WTC11 (cell line): ENCODE data around the gene IL23A.

ENCODE experiments used
- CBFB ChIP-seq: sonication (generic); formaldehyde crosslinking; IDR thresholded peaks from 2 replicates; pipeline ENCODE4 v1.8.1; 2022; ENCODE audit warnings: mild to moderate bottlenecking, low read depth, missing genetic modification reagents
- ESRRA ChIP-seq: sonication (generic); formaldehyde crosslinking; IDR thresholded peaks from 2 replicates; pipeline ENCODE4 v1.8.1; 2022; ENCODE audit warnings: mild to moderate bottlenecking, missing genetic modification reagents, borderline replicate concordance
- ETV6 ChIP-seq: sonication (generic); formaldehyde crosslinking; IDR thresholded peaks from 2 replicates; pipeline ENCODE4 v1.8.1; 2022; ENCODE audit warnings: mild to moderate bottlenecking, missing genetic modification reagents
- FOXK1 ChIP-seq: sonication (generic); formaldehyde crosslinking; IDR thresholded peaks from 2 replicates; pipeline ENCODE4 v1.8.0; 2022; ENCODE audit warnings: mild to moderate bottlenecking, moderate library complexity, missing genetic modification reagents
- JUN ChIP-seq: sonication (generic); formaldehyde crosslinking; IDR thresholded peaks from 2 replicates; pipeline ENCODE4 v1.8.0; 2023; ENCODE audit warnings: mild to moderate bottlenecking, missing genetic modification reagents
- NFYB ChIP-seq: sonication (generic); formaldehyde crosslinking; conservative IDR thresholded peaks from 2 replicates; pipeline ENCODE4 v1.8.0; 2022; ENCODE audit warnings: low read depth, missing genetic modification reagents
- NR3C1 ChIP-seq: sonication (generic); formaldehyde crosslinking; conservative IDR thresholded peaks from 2 replicates; pipeline ENCODE4 v1.8.1; 2023; ENCODE audit warnings: low read depth, mild to moderate bottlenecking, missing genetic modification reagents
- TCF7 ChIP-seq: sonication (generic); formaldehyde crosslinking; IDR thresholded peaks from 2 replicates; pipeline ENCODE4 v1.8.0; 2022; ENCODE audit warnings: mild to moderate bottlenecking, low read depth, missing genetic modification reagents, moderate library complexity
- TF ChIP-seq, protein P1 (sequence below): fragments of 200-600 bp; IDR thresholded peaks from 2 replicates; pipeline ENCODE4 v1.8.0; 2022; ENCODE audit warnings: antibody characterized with exemption
- TF ChIP-seq, protein P2 (sequence below): sonication (generic); formaldehyde crosslinking; IDR thresholded peaks from 2 replicates; pipeline ENCODE4 v1.8.0; 2022; ENCODE audit warnings: mild to moderate bottlenecking, missing genetic modification reagents
- TF ChIP-seq, protein P3 (sequence below): sonication (generic); formaldehyde crosslinking; IDR thresholded peaks from 2 replicates; pipeline ENCODE4 v1.8.1; 2023; ENCODE audit warnings: mild to moderate bottlenecking, missing genetic modification reagents, moderate library complexity
- TF ChIP-seq, protein P4 (sequence below): sonication (generic); formaldehyde crosslinking; IDR thresholded peaks from 2 replicates; pipeline ENCODE4 v1.8.1; 2023; ENCODE audit warnings: mild to moderate bottlenecking, missing genetic modification reagents
- TF ChIP-seq, protein P5 (sequence below): sonication (generic); formaldehyde crosslinking; IDR thresholded peaks from 2 replicates; pipeline ENCODE4 v1.8.1; 2023; ENCODE audit warnings: mild to moderate bottlenecking, missing genetic modification reagents, borderline replicate concordance
- TF ChIP-seq, protein P6 (sequence below): sonication (generic); formaldehyde crosslinking; IDR thresholded peaks from 2 replicates; pipeline ENCODE4 v1.8.0; 2022; ENCODE audit warnings: mild to moderate bottlenecking, missing genetic modification reagents

DNA sequence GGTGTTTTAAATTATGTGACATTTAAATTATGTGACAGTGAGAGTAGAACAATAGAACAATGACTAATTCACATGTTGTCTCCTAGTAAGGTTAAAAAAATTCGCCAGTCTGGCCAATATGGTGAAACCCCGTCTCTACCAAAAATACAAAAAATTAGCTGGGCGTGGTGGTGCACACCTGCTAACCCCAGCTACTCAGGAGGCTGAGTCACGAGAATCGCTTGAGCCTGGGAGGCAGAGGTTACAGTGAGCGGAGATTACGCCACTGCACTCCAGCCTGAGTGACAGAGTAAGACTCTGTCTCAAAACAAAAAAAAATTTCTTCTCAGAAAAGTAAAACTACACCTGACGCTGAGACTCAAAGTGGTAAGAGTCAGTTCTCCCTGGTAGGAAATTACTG is 41.3 kb upstream of the IL23A start:
- TF ChIP-seq NFYB (CRISPR knock-in tag) (no peak), JUN (no peak), ETV6 (no peak), ESRRA (CRISPR knock-in tag) (no peak), CBFB (no peak), TCF7 (CRISPR knock-in tag) (no peak), NR3C1 (no peak), FOXK1 (CRISPR knock-in tag) (no peak)
- TF ChIP-seq, protein P1, sequence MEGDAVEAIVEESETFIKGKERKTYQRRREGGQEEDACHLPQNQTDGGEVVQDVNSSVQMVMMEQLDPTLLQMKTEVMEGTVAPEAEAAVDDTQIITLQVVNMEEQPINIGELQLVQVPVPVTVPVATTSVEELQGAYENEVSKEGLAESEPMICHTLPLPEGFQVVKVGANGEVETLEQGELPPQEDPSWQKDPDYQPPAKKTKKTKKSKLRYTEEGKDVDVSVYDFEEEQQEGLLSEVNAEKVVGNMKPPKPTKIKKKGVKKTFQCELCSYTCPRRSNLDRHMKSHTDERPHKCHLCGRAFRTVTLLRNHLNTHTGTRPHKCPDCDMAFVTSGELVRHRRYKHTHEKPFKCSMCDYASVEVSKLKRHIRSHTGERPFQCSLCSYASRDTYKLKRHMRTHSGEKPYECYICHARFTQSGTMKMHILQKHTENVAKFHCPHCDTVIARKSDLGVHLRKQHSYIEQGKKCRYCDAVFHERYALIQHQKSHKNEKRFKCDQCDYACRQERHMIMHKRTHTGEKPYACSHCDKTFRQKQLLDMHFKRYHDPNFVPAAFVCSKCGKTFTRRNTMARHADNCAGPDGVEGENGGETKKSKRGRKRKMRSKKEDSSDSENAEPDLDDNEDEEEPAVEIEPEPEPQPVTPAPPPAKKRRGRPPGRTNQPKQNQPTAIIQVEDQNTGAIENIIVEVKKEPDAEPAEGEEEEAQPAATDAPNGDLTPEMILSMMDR: no peak
- TF ChIP-seq, protein P2, sequence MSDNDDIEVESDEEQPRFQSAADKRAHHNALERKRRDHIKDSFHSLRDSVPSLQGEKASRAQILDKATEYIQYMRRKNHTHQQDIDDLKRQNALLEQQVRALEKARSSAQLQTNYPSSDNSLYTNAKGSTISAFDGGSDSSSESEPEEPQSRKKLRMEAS (CRISPR knock-in tag): no peak
- TF ChIP-seq, protein P3, sequence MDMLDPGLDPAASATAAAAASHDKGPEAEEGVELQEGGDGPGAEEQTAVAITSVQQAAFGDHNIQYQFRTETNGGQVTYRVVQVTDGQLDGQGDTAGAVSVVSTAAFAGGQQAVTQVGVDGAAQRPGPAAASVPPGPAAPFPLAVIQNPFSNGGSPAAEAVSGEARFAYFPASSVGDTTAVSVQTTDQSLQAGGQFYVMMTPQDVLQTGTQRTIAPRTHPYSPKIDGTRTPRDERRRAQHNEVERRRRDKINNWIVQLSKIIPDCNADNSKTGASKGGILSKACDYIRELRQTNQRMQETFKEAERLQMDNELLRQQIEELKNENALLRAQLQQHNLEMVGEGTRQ (CRISPR knock-in tag): no peak
- TF ChIP-seq, protein P4, sequence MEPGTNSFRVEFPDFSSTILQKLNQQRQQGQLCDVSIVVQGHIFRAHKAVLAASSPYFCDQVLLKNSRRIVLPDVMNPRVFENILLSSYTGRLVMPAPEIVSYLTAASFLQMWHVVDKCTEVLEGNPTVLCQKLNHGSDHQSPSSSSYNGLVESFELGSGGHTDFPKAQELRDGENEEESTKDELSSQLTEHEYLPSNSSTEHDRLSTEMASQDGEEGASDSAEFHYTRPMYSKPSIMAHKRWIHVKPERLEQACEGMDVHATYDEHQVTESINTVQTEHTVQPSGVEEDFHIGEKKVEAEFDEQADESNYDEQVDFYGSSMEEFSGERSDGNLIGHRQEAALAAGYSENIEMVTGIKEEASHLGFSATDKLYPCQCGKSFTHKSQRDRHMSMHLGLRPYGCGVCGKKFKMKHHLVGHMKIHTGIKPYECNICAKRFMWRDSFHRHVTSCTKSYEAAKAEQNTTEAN (CRISPR knock-in tag): no peak
- TF ChIP-seq, protein P5, sequence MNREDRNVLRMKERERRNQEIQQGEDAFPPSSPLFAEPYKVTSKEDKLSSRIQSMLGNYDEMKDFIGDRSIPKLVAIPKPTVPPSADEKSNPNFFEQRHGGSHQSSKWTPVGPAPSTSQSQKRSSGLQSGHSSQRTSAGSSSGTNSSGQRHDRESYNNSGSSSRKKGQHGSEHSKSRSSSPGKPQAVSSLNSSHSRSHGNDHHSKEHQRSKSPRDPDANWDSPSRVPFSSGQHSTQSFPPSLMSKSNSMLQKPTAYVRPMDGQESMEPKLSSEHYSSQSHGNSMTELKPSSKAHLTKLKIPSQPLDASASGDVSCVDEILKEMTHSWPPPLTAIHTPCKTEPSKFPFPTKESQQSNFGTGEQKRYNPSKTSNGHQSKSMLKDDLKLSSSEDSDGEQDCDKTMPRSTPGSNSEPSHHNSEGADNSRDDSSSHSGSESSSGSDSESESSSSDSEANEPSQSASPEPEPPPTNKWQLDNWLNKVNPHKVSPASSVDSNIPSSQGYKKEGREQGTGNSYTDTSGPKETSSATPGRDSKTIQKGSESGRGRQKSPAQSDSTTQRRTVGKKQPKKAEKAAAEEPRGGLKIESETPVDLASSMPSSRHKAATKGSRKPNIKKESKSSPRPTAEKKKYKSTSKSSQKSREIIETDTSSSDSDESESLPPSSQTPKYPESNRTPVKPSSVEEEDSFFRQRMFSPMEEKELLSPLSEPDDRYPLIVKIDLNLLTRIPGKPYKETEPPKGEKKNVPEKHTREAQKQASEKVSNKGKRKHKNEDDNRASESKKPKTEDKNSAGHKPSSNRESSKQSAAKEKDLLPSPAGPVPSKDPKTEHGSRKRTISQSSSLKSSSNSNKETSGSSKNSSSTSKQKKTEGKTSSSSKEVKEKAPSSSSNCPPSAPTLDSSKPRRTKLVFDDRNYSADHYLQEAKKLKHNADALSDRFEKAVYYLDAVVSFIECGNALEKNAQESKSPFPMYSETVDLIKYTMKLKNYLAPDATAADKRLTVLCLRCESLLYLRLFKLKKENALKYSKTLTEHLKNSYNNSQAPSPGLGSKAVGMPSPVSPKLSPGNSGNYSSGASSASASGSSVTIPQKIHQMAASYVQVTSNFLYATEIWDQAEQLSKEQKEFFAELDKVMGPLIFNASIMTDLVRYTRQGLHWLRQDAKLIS (CRISPR knock-in tag): no peak
- TF ChIP-seq, protein P6, sequence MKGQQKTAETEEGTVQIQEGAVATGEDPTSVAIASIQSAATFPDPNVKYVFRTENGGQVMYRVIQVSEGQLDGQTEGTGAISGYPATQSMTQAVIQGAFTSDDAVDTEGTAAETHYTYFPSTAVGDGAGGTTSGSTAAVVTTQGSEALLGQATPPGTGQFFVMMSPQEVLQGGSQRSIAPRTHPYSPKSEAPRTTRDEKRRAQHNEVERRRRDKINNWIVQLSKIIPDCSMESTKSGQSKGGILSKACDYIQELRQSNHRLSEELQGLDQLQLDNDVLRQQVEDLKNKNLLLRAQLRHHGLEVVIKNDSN (CRISPR knock-in tag): no peak
